Middle frontal gyrus (tissue), 1 donor: ENCODE results near the gene OGG1.
"Not testable (repeated sequence)": the region's sequence is repeated elsewhere in the genome, so short reads cannot be mapped to it uniquely, and the experiment has no call there.

ENCODE experiments used
- DNase-seq: peaks from one replicate; pipeline ENCODE4 v3.0.0-alpha.2; 2015; ENCODE audit warnings: low spot score; ENCODE audit errors: extremely low spot score

The OGG1 gene

GRCh38 chr3:9761919-9762318, 12.2 kb downstream of the OGG1 start:
- DNase-seq = no peak

- DNase-seq = no peak
Measured at GRCh38 chr3:9762871-9763270, 13.1 kb downstream of the OGG1 start.

- DNase-seq = no peak
Measured at GRCh38 chr3:9765865-9766264, 16.1 kb downstream of the OGG1 start.

- DNase-seq = no peak
Measured at GRCh38 chr3:9767418-9767817, 17.7 kb downstream of the OGG1 start.

GRCh38 chr3:9768141-9768775, 18.5 kb downstream of the OGG1 start:
- no peak for DNase-seq

GRCh38 chr3:9769012-9769411, 19.3 kb downstream of the OGG1 start:
- DNase-seq = no peak

- peak; percentile 50 for DNase-seq
Measured at GRCh38 chr3:9769426-9770275, 19.9 kb downstream of the OGG1 start, which contains the start of gene CAMK1. TSS of gene CAMK1 (minus strand) at chr3:9769947. CDS start at chr3:9767749, 2,198 bp downstream.

GRCh38 chr3:9770276-9770812, 20.6 kb downstream of the OGG1 start:
- DNase-seq = no peak

- not testable (repeated sequence) for DNase-seq
Measured at GRCh38 chr3:9771007-9771406, 21.3 kb downstream of the OGG1 start.

- DNase-seq = no peak
Measured at GRCh38 chr3:9776896-9777693, 27.3 kb downstream of the OGG1 start.

GRCh38 chr3:9777694-9778021, 27.9 kb downstream of the OGG1 start:
- DNase-seq = peak; percentile 63

GRCh38 chr3:9778143-9779074, 28.7 kb downstream of the OGG1 start:
- DNase-seq = peak; percentile 56

- DNase-seq = no peak
Measured at GRCh38 chr3:9779075-9779593, 29.4 kb downstream of the OGG1 start.

- DNase-seq = no peak
Measured at GRCh38 chr3:9779721-9780457, 30.1 kb downstream of the OGG1 start.

GRCh38 chr3:9780458-9780812, 30.7 kb downstream of the OGG1 start:
- DNase-seq = no peak

GRCh38 chr3:9780910-9781309, 31.2 kb downstream of the OGG1 start:
- DNase-seq = no peak

- DNase-seq = no peak
Measured at GRCh38 chr3:9781551-9781950, 31.8 kb downstream of the OGG1 start.

GRCh38 chr3:9781978-9782603, 32.3 kb downstream of the OGG1 start:
- no peak for DNase-seq

GRCh38 chr3:9782770-9783169, 33.0 kb downstream of the OGG1 start:
- DNase-seq = no peak
